ENCODE results near the gene SAMD11. TPM values are rescaled to one million over a fixed set of nuclear protein-coding genes. Genes with fewer than 3 reads are reported as not detected.
A peak's percentile ranks its signal among the peaks of the same experiment; 100 is the strongest.

SAMD11 gene
- total and polyA plus RNA-seq, 2 of the 8 experiments (the other 6 are each of a cell fraction or from before 2014, with no cell fraction given), result 0.18 to 0.30 TPM

DNA sequence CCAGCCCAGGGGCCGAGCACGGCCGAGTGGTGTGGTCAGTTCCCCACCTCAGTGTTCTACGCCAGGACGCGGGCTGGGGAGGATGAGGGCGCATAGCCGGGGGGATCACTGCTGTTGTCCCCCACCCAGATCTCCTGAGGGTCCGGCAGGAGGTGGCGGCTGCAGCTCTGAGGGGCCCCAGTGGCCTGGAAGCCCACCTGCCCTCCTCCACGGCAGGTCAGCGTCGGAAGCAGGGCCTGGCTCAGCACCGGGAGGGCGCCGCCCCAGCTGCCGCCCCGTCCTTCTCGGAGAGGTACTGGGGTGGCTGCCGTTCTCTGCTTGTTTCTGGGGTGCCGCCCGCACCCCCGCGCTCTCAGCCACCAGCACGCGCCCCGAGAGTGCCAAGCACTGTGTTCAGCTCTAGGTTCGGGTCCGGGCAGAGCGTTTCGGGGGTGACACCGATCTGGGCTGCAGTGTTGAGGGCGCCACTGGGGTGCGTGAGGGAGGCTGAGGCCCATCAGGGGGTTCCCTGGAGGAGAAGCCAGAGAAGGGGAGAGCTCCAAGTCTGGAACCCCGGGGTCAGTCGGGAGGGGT, 17.4 kb downstream of the SAMD11 start:
- H2AK5ac ChIP-seq (ENCODE audit: low read depth, low read length), result no peak overlapping the region
- H2AFZ ChIP-seq (ENCODE audit: low read length), result no peak overlapping the region
- H3K4ac ChIP-seq (replicated peaks; ENCODE audit: insufficient read length, low read depth, low read length), result no peak overlapping the region
- no peak overlapping the region for H2BK20ac ChIP-seq (ENCODE audit: low read length)
- H3K9ac ChIP-seq (replicated peaks in 1 of 4; ENCODE audit: extremely low read depth in 1 of 4, low read depth in 3 of 4, low read length in 3 of 4), result no peak overlapping the region
- H3K27ac ChIP-seq (ENCODE audit: low read depth, low read length), result no peak overlapping the region
- no peaks in the 10 kb centered on the region for H3K9me3 ChIP-seq (ENCODE audit: insufficient read depth in 2 of 2, low read depth in 1 of 2, low read length in 1 of 2)
- H4K20me1 ChIP-seq (replicated peaks in 1 of 2; ENCODE audit: control insufficient read depth in 1 of 2, insufficient read depth in 2 of 2, low read length in 2 of 2), result peaks cover 14 to 36% of the 10 kb centered on the region in 2 experiments
- WGBS, 2 experiments (ENCODE audit: extremely low coverage in 1 of 2, insufficient coverage in 1 of 2, insufficient read length in 1 of 2, insufficient replicate concordance in 2 of 2, low coverage in 1 of 2, low lambda C conversion rate in 2 of 2, missing lambda C conversion rate in 1 of 2), result 15% methylated on average over 18 of the region's 36 CpGs; no CpG with 5 or more reads in 1 of the 2 experiments
- FAIRE-seq (no peak), DNase-seq (ENCODE audit: low read depth in 1 of 2, low spot score in 2 of 2) (no peak)
- H3K14ac ChIP-seq (ENCODE audit: insufficient read length), result no peak overlapping the region
- H3K36me3 ChIP-seq (ENCODE audit: control insufficient read depth in 2 of 4, insufficient read depth in 4 of 4, low read length in 3 of 4), result peaks cover 0 to 13% (median 5%) of the 10 kb centered on the region in 4 experiments; a peak in 4 of 8 replicates
- H3K27me3 ChIP-seq (replicated peaks in 1 of 4; ENCODE audit: control insufficient read depth in 3 of 4, extremely low read depth in 1 of 4, insufficient read depth in 3 of 4, low read length in 3 of 4), result peaks cover 64 to 73% (median 71%) of the 10 kb centered on the region in 4 experiments
- CTCF ChIA-PET (ENCODE audit: partially characterized antibody), result interaction anchor here (1.1 to 5.3 kb wide), 7 partner anchors 10 to 218 kb away, joined by 3 to 45 read pairs (median 4); partner anchors contain the start of gene NOC2L
- peak overlapping the region; percentile 71 to 83 for H3K4me2 ChIP-seq (ENCODE audit: insufficient read depth in 1 of 2, low read depth in 2 of 2, low read length in 2 of 2)
- peak overlapping the region in 3 of 4 experiments; percentile 6 to 59 (median 19); a peak in 7 of 8 replicates for H3K4me3 ChIP-seq (ENCODE audit: extremely low read depth in 1 of 4, insufficient read depth in 2 of 4, low read depth in 3 of 4, low read length in 4 of 4)
- no peak overlapping the region for H2BK15ac ChIP-seq (ENCODE audit: low read length)
- H4K8ac ChIP-seq (ENCODE audit: extremely low read depth, insufficient read depth, low read length), result peak overlapping the region; percentile 57; the same call in 1 of the 2 replicates
- no peaks in the 10 kb centered on the region for H3K79me2 ChIP-seq (ENCODE audit: control insufficient read depth in 1 of 2, insufficient read depth in 2 of 2, low read length in 2 of 2)
- no peak overlapping the region for H3K18ac ChIP-seq (ENCODE audit: extremely low read depth, low read length)
- POLR2A ChIA-PET (ENCODE audit: partially characterized antibody), result interaction anchor here (0.7 to 9.5 kb wide), 15 partner anchors 9 to 118 kb away, joined by 3 to 65 read pairs (median 5); partner anchors contain the start of genes NOC2L and SAMD11
- H3K4me1 ChIP-seq (replicated peaks in 1 of 4; ENCODE audit: control insufficient read depth in 3 of 4, insufficient read depth in 4 of 4, low read length in 3 of 4), result peaks cover 3 to 38% (median 23%) of the 10 kb centered on the region in 4 experiments
- no peak overlapping the region for H2BK5ac ChIP-seq (ENCODE audit: low read depth, low read length)
- no peak overlapping the region for H3K56ac ChIP-seq (replicated peaks; ENCODE audit: insufficient read length, low read depth, low read length)
- no peak overlapping the region for H2BK120ac ChIP-seq (replicated peaks; ENCODE audit: low read depth, low read length)
- 0 out of 2 replicates have a peak overlapping the region, but pooled peaks have one; percentile 23 for H2BK12ac ChIP-seq (ENCODE audit: low read depth, low read length)
- no peak overlapping the region for H4K91ac ChIP-seq (replicated peaks; ENCODE audit: insufficient read length, low read length)
- H3K23ac ChIP-seq (ENCODE audit: insufficient read length), result no peak overlapping the region
- no peak overlapping the region for H4K5ac ChIP-seq (ENCODE audit: insufficient read length, low read depth, low read length)
- no peaks in the 10 kb centered on the region for H3K79me1 ChIP-seq (ENCODE audit: low read depth, low read length)
- peaks cover 7% of the 10 kb centered on the region; the same call in 1 of the 2 replicates for H3K23me2 ChIP-seq (ENCODE audit: low read depth, low read length)
- TF ChIP-seq SIN3A (conservative IDR thresholded peaks at IDR 0.05 in 1 of 2, IDR thresholded peaks at IDR 0.05 in 1 of 2; ENCODE audit: low read depth in 1 of 2, low read length in 2 of 2), result no peak
- TF ChIP-seq ZNF274 (IDR thresholded peaks at IDR 0.05; ENCODE audit: borderline replicate concordance, extremely low read depth, low read length), result no peak
- TF ChIP-seq GTF2F1 (IDR thresholded peaks at IDR 0.05; ENCODE audit: borderline replicate concordance, low read depth, low read length), result no peak
- TF ChIP-seq TAF1 (IDR thresholded peaks at IDR 0.05; ENCODE audit: low read depth, low read length), result no peak
- peak; percentile 41 for TF ChIP-seq RNF2 (IDR thresholded peaks at IDR 0.05; ENCODE audit: borderline replicate concordance, low read depth, low read length, missing control alignments, poor library complexity, severe bottlenecking)
- no peak for TF ChIP-seq SAP30 (IDR thresholded peaks at IDR 0.05; ENCODE audit: insufficient read depth, insufficient replicate concordance, low read length)
- TF ChIP-seq, protein P1, sequence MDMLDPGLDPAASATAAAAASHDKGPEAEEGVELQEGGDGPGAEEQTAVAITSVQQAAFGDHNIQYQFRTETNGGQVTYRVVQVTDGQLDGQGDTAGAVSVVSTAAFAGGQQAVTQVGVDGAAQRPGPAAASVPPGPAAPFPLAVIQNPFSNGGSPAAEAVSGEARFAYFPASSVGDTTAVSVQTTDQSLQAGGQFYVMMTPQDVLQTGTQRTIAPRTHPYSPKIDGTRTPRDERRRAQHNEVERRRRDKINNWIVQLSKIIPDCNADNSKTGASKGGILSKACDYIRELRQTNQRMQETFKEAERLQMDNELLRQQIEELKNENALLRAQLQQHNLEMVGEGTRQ (IDR thresholded peaks at IDR 0.05; ENCODE audit: low read length), result no peak
- no peak for TF ChIP-seq SP1 (IDR thresholded peaks at IDR 0.05; ENCODE audit: low read depth, low read length)
- TF ChIP-seq SIX5 (IDR thresholded peaks at IDR 0.05; ENCODE audit: low read depth, low read length), result no peak
- TF ChIP-seq CEBPB (IDR thresholded peaks at IDR 0.05; ENCODE audit: low read depth, low read length), result no peak
